ENCODE results near the gene THOP1. TPM values are rescaled to one million over a fixed set of nuclear protein-coding genes. Genes with fewer than 3 reads are reported as not detected.

Gene THOP1
- total and polyA plus RNA-seq, 11 donors, result 36.8 to 114 (median 44.3) TPM

GRCh38 chr19:2759362-2759761 is 25.9 kb upstream of the THOP1 start:
- H3K9me3 ChIP-seq, result no peaks in the 10 kb centered on the region
- WGBS, 4 donors, result 93 to 95% (median 95%) methylated on average over 17 of the region's 17 CpGs
- peaks cover 0 to 100% (median 95%) of the 10 kb centered on the region in 9 donors for H3K36me3 ChIP-seq
- H3K4me3 ChIP-seq, result no peak overlapping the region
- H3K4me1 ChIP-seq, result no peaks in the 10 kb centered on the region
- DNase-seq (no peak), ATAC-seq (no peak)
- TF ChIP-seq POLR2A (IDR thresholded peaks at IDR 0.05) (no peak), CTCF (IDR thresholded peaks at IDR 0.05) (no peak)
- no peaks in the 10 kb centered on the region for H3K27me3 ChIP-seq
- H3K27ac ChIP-seq, result no peak overlapping the region
- intact Hi-C loops (cut with DNase I), result no loop called here

GRCh38 chr19:2759965-2760364 is 25.3 kb upstream of the THOP1 start:
- 91 to 97% (median 96%) methylated on average over 7 of the region's 7 CpGs for WGBS, 4 donors
- Histone ChIP-seq H3K4me3 (no peak overlapping the region), H3K27me3 (no peaks in the 10 kb centered on the region), H3K9me3 (no peaks in the 10 kb centered on the region), H3K36me3 (peaks cover 1 to 100% (median 95%) of the 10 kb centered on the region in 9 donors), H3K4me1 (no peaks in the 10 kb centered on the region), H3K27ac (no peak overlapping the region)
- no peak for DNase-seq
- no peak for ATAC-seq
- intact Hi-C loops (cut with DNase I), result no loop called here
- TF ChIP-seq CTCF (IDR thresholded peaks at IDR 0.05) (no peak), POLR2A (IDR thresholded peaks at IDR 0.05) (no peak)

- ATAC-seq (no peak), DNase-seq (no peak)
- 91 to 94% (median 92%) methylated on average over 15 to 16 of the region's 16 CpGs for WGBS, 4 donors
- TF ChIP-seq CTCF (IDR thresholded peaks at IDR 0.05), result no peak
- no peak overlapping the region for H3K27ac ChIP-seq
- H3K36me3 ChIP-seq, result peaks cover 3 to 100% (median 95%) of the 10 kb centered on the region in 9 donors
- no peaks in the 10 kb centered on the region for H3K9me3 ChIP-seq
- intact Hi-C loops (cut with DNase I), result no loop called here
- H3K4me1 ChIP-seq, result no peaks in the 10 kb centered on the region
- H3K4me3 ChIP-seq, result no peak overlapping the region
- no peaks in the 10 kb centered on the region for H3K27me3 ChIP-seq
These were observed 24.0 kb upstream of the THOP1 start for GRCh38 chr19:2761309-2761677.

GRCh38 chr19:2761876-2762782 is 23.2 kb upstream of the THOP1 start:
- 93 to 94% (median 94%) methylated on average over 43 of the region's 43 CpGs for WGBS, 4 donors
- intact Hi-C loops (cut with DNase I), result no loop called here
- no peak for TF ChIP-seq CTCF (IDR thresholded peaks at IDR 0.05)
- TF ChIP-seq POLR2A (IDR thresholded peaks at IDR 0.05), result no peak
- Histone ChIP-seq H3K36me3 (peaks cover 3 to 100% (median 97%) of the 10 kb centered on the region in 9 donors), H3K4me3 (no peak overlapping the region), H3K27ac (no peak overlapping the region), H3K4me1 (no peaks in the 10 kb centered on the region), H3K9me3 (no peaks in the 10 kb centered on the region), H3K27me3 (no peaks in the 10 kb centered on the region)
- ATAC-seq, result no peak
- DNase-seq, result no peak

Measured in heart left ventricle (tissue), 16 donors.